ENCODE data around the gene UBL3. TPM values are rescaled to one million over a fixed set of nuclear protein-coding genes. Genes with fewer than 3 reads are reported as not detected.
A peak's percentile ranks its signal among the peaks of the same experiment; 100 is the strongest.

The UBL3 gene
- total RNA-seq, 1 donor from 2014 or later, result 62.0 TPM

GRCh38 chr13:29858231-29858630 lies 7.8 kb upstream of the UBL3 start:
- DNase-seq (ENCODE audit: low spot score in 2 of 2) (no peak), FAIRE-seq (no peak)

GRCh38 chr13:29857085-29857484 lies 6.7 kb upstream of the UBL3 start:
- no peak for FAIRE-seq
- no peak for DNase-seq (ENCODE audit: low spot score in 2 of 2)

- FAIRE-seq, result no peak
- DNase-seq (ENCODE audit: low spot score in 2 of 2), result no peak
Observed at GRCh38 chr13:29856426-29856825, 6.0 kb upstream of the UBL3 start.

- no peak for DNase-seq (ENCODE audit: low spot score in 2 of 2)
- FAIRE-seq, result no peak
Observed at GRCh38 chr13:29855784-29856183, 5.4 kb upstream of the UBL3 start.

- FAIRE-seq, result no peak
- DNase-seq (ENCODE audit: low spot score in 2 of 2), result no peak
Observed at GRCh38 chr13:29855009-29855408, 4.6 kb upstream of the UBL3 start.

GRCh38 chr13:29853131-29853530 lies 2.7 kb upstream of the UBL3 start:
- no peak for FAIRE-seq
- no peak for DNase-seq (ENCODE audit: low spot score in 2 of 2)

GRCh38 chr13:29852472-29853054 lies 2.1 kb upstream of the UBL3 start:
- no peak for DNase-seq (ENCODE audit: low spot score in 2 of 2)

GRCh38 chr13:29849731-29850212 lies 645 bp downstream of the UBL3 start:
- DNase-seq (ENCODE audit: low spot score in 2 of 2) (peak; percentile 29 to 39), FAIRE-seq (no peak)

More at GRCh38 chr13:29852472-29853054, 2.1 kb upstream of the UBL3 start:
- FAIRE-seq, result no peak

GRCh38 chr13:29849071-29849631 lies 1.3 kb downstream of the UBL3 start:
- FAIRE-seq (no peak), DNase-seq (ENCODE audit: low spot score in 2 of 2) (peak in 1 of 2 donors; percentile 24)

GRCh38 chr13:29847501-29847983 lies 2.9 kb downstream of the UBL3 start:
- peak in 1 of 2 donors; percentile 12 for DNase-seq (ENCODE audit: low spot score in 2 of 2)
- no peak for FAIRE-seq

GRCh38 chr13:29846475-29847256 lies 3.8 kb downstream of the UBL3 start:
- DNase-seq (ENCODE audit: low spot score in 2 of 2), result no peak

GRCh38 chr13:29845440-29846056 lies 4.9 kb downstream of the UBL3 start:
- FAIRE-seq (peak; percentile 84), DNase-seq (ENCODE audit: low spot score in 2 of 2) (no peak)

More at GRCh38 chr13:29846475-29847256, 3.8 kb downstream of the UBL3 start:
- no peak for FAIRE-seq

- no peak for DNase-seq (ENCODE audit: low spot score in 2 of 2)
- no peak for FAIRE-seq
Observed at GRCh38 chr13:29844441-29844840, 6.0 kb downstream of the UBL3 start.

GRCh38 chr13:29840585-29840984 lies 9.8 kb downstream of the UBL3 start:
- FAIRE-seq (no peak), DNase-seq (ENCODE audit: low spot score in 2 of 2) (no peak)

GRCh38 chr13:29835280-29836061 lies 14.9 kb downstream of the UBL3 start:
- FAIRE-seq (no peak), DNase-seq (ENCODE audit: low spot score in 2 of 2) (no peak)

GRCh38 chr13:29832761-29833298 lies 17.6 kb downstream of the UBL3 start:
- DNase-seq (ENCODE audit: low spot score in 2 of 2), result no peak
- FAIRE-seq, result no peak

- FAIRE-seq, result no peak
- no peak for DNase-seq (ENCODE audit: low spot score in 2 of 2)
Observed at GRCh38 chr13:29830000-29830399, 20.4 kb downstream of the UBL3 start.

- DNase-seq (ENCODE audit: low spot score in 2 of 2), result no peak
- FAIRE-seq, result no peak
Observed at GRCh38 chr13:29819143-29819542, 31.3 kb downstream of the UBL3 start.

GRCh38 chr13:29817604-29818378 lies 32.6 kb downstream of the UBL3 start:
- FAIRE-seq (no peak), DNase-seq (ENCODE audit: low spot score in 2 of 2) (no peak)
